Activated CD4-positive, alpha-beta T cell treated with anti-CD3 and anti-CD28 coated beads, Interleukin-2, amount 50 U/mL, for 4 hours (primary cell): ENCODE data around the gene LIN9.
A peak's percentile ranks its signal among the peaks of the same experiment; 100 is the strongest.

Source experiments
- DNase-seq, 2 experiments: peaks; one replicate each; pipeline ENCODE4 v3.0.0-alpha.2; 2020

LIN9 gene

DNA sequence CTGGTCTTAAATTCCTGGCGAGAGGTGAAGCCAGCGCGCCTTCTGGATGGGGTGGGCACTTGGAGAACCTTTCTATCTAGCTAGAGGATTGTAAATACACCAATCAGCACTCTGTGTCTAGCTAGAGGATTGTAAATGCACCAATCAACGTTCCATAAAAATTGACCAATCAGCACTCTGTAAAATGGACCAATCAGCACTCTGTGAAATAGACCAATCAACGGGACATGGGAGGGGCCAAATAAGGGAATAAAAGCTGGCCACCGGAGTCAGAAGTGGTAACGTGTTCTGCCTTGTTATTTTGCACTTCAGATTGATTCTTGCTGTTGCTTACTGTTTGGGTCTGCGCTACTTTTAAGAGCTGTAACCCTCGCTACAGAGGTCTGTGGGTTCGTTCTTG lies 12.0 kb upstream of the LIN9 start:
- DNase-seq: no peak

DNA sequence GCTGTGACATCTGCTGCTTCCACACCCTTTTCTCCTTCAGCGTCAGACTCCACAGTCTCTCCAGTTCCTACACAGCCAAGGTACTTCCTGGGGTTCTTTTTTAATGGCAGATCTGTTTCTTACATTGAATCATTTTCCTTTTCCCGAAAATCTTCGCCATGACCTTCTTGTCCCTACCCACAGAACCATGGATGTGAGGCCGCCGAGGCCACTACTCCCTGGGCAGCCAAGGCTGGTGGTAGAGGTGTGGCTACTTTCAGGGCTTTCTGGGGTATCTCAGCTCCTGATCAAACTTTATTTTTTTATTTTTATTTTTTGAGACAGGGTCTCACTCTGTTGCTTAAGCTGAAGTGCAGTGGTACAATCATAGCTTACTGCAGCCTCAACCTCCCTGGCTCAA lies 9.5 kb upstream of the LIN9 start:
- DNase-seq: no peak

DNA sequence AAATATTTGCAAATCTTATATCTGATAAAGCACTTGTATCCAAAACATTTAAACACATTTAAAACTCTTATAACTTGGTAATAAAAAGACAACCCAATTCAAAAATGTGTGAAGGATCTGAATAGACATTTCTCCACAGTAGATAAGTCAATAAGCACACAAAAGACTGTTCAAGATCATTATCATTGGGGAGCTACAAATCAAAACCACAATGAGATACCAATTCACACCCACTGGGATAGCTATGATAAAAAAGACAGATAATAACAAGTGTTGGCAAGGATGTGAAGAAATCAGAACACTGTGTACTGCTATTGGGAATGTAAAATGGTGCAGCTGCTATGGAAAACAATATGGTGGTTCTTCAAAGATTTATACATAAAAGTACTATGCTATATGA lies 5.1 kb upstream of the LIN9 start:
- no peak for DNase-seq

DNA sequence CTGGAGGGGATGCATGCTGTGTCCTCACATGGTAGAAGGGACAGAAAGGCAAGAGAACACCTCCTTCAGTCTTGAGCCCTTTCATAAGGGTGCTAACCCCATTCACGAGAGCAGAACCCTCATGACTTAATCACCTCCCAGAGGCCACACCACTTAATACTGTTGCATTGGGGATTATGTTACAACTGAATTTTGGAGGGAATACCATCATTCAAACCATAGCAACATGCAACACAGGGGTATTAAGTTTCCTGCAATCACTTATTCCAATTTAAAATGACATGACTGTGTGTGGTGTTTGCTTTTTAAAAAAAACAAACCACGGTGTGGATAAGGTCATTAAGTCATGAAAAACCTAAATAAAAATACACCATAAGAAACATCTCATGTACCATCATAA lies 3.1 kb upstream of the LIN9 start:
- DNase-seq: no peak

DNA sequence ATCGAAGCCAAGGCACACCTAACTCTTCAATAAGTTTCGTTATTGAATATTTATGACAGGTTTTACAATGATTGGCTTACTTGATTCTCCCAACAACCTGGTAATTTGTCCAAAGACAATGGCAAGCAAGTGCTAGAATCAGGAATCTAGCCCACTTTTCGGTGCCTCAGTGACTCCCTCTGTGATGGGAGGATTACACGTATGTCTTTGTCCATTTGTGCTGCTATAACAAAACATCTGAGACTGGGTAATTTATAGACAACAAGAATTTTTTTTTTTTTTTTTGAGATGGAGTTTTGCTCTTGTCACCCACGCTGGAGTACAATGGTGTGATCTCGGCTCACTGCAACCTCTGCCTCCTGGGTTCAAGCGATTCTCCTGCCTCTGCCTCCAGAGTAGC lies 2.4 kb upstream of the LIN9 start:
- no peak for DNase-seq

DNA sequence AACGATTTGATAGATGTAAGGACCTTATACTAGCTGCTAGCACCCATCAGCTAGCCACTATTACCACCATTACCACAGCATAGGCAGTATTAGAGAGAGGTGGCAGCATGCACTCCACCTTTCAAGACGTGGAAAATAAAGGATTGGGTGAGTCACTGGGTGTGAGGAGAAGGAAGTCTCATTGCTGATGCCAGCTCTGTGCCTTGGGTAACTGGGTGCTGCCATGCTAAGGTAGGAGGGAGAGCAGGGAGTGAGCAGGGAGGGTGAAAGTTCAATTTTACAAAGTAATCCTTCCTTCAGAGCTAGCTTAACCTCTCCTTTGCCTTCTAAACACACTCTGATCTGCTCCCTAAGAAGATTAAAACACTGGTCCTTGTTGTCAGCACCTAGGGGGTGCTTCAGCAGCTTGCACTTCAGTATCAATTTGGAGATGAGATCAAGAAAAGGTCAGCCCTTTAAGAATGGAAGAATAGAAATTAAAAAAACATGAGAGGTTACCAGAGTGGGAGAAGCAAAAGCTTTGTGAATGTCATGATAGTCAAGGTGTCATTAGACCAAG lies 1.8 kb upstream of the LIN9 start:
- no peak for DNase-seq

DNA sequence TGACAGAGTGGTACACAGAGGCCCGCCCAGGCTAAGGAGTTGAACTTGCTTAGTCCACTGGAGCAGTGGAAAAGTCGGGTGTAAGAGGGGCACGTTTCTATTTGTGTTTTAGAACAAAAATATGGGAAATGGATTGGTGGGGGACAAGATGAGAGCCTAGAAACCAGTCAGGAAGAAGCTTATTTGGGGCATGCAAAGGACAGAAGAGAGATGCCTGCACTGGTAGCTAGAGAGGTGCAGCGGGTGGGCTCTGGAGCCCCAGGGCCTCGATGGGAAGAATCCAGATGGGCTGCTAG lies 1.2 kb upstream of the LIN9 start:
- no peak for DNase-seq

DNA sequence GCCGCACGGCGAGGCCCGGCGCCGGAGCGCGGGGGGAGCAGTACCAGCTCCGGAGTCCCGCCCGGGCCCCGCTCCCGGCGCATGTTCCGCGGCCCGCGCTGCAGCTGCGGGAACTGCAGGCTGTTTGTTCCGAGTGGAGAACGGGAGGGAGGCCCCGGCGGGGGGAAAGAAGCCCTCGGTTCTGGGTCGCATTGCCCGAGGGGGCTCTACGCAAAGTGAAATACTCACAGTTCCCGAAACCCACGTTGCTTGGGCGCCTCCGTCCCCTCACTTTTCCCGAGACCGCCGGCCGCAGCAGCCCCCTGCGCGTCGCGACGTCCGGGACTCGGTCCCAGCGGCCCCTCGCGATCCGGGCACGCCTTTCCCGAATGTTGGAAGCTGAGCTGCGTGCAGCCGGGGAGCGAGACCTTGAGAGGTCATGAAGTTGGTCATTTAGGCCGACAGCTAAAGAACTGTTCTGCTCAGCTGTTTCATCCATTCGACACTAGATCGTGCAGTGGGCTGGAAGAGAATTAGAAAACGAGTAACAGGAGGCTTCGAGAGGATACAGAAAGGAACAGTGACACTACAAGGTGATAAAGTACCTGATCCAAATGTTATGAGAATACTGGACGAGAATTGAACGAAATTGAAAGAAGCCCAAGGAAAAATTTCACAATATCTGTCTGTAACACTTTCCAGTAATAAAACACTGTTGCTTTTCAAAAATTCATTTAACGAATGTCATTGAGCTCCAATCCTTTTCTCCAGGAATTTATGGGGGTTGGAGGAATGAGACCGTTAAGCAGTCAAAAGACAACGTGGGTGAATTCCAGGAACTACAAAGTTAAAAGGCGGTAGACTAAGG lies 657 bp upstream of the LIN9 start:
- no peak for DNase-seq

DNA sequence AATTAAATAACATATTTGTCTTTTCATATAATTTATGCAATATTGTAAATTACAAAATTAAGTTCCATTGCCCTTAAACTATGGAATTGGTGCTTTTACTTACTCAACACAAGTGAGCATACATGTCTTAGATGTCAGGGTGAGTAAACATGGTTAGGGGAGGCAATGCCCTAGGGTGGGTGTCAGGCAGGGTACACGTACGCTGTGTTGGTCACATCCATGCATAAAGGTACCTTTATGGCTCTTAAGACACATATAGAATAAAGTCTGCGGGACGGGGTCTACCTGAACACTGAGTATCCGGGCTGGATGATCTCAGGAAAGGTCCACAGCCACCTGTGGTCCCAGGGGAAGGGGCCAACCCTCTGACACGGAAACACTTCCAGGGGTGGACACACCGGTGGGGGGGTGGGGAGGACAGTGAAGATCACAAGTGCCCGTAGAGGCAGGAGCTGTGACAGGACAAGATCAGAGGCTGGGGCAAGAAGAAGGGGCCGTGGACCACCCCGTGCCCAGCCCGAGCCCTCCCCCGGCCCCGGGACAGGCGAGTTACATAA lies 720 bp downstream of the LIN9 start:
- peak in 1 of 2 experiments; percentile 4 for DNase-seq

DNA sequence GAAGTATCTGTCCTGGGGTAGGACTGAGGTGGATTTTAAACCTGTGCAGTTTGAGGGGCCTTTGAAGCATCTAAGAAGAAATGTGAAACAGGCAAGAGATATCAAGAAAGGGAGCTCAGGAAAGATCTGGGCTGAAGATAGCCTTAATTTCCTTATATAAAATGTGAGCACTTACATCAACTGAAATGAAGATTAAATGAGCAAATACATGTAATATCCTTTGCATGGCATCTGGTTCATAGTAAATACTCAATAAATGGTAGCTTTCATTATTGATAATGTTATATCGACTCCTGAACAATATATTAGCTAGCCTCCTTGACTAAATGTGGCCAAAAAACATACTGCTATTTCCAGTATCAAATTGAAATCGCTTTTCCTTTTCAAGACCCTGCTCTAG lies 2.5 kb downstream of the LIN9 start:
- DNase-seq: no peak

DNA sequence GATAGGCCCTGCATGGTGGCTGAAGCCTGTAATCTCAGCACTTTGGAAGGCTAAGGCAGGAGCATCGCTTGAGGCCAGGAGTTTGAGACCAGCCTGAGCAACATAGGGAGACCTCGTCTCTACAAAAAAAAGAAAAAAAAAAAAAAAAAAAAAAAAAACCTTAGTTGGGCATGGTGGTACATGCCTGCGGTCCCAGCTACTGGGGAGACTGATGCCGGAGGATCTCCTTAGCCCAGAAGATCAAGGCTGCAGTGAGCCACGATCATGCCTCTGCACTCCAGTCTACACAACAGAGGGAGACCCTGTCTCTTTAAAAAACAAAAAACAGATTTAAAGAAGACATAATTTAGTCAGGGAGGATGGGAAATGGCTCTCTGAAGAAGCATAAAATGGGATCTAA lies 3.8 kb downstream of the LIN9 start:
- no peak for DNase-seq

DNA sequence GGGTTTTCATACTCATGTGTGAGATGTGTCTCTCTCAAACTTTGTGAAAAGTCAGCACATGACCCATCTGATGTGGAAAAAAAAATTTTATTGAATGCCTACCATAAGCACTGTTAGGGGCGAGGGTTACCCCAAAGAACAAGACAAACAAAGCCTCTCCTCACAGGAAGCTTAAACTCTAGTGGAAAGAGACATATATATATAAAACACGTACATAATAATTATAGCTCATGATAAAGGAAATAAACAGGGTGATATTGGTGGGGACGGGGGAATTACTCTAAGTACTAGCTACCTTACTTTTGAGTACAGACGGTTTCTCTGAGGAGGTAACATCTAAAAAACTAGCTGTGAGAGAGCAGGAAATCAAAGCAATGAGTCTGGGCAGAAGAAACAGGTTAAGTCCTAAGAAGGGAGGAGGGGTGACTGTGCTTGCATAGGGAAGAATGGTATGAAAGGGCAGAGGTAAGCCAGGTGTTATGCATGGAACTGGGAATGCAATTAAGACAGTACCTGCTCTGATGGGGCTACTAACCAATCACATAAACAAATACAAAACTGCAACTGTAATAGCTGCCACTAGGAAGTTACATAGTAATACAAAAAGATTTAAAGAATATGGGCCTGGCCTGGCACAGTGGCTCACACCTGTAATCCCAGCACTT lies 4.5 kb downstream of the LIN9 start:
- no peak for DNase-seq

DNA sequence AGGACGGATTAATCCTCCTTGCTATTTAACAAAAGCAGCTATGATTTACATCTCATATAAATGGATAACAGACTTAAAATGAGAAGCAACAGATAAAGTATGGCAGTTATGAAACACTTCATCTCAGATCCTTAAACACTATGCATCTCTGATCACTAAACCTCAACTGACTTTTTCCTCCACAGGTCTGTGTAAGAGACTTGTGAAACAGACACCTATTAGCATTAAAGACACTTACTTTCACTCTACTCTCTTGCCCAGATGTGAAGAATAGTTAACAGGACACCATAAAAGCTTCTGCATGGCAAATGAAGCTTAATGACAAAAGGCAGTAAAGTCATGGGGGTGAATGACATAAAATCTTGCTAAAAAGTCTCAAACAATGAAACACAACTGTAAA lies 6.2 kb downstream of the LIN9 start:
- DNase-seq: no peak

DNA sequence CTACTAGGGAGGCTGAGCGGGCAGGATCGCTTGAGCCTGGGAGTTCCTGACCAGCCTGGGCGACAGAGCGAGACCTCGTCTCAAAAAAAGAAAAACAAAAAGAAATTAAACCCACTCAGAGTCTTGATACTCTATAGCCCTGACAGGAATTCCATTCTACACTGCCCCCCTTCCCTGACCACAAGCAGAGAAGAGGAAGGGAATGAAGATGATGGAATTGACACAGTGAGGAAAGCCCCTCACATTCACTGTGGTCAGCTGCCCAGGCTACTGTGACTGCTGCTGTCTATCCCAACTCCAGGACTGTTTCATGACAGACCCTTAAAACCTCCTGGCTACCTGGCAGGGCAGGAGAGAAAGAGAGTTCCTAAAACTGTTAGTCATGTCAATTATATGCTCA lies 12.1 kb downstream of the LIN9 start:
- no peak for DNase-seq

DNA sequence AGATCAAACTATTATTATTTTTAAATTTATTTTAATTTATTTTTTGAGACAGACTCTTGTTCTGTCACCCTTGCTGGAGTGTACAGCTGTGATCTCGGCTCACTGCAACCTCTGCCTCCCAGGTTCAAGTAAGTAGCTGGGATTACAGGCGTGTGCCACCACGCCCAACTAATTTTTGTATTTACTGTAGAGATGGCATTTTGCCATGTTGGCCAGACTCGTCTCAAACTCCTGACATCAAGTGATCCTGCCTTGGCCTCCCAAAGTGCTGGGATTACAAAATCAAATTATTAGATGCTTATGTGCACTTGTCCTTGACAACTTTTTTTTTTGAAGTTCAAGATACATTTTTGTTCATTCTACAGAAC lies 15.4 kb downstream of the LIN9 start:
- DNase-seq: no peak

DNA sequence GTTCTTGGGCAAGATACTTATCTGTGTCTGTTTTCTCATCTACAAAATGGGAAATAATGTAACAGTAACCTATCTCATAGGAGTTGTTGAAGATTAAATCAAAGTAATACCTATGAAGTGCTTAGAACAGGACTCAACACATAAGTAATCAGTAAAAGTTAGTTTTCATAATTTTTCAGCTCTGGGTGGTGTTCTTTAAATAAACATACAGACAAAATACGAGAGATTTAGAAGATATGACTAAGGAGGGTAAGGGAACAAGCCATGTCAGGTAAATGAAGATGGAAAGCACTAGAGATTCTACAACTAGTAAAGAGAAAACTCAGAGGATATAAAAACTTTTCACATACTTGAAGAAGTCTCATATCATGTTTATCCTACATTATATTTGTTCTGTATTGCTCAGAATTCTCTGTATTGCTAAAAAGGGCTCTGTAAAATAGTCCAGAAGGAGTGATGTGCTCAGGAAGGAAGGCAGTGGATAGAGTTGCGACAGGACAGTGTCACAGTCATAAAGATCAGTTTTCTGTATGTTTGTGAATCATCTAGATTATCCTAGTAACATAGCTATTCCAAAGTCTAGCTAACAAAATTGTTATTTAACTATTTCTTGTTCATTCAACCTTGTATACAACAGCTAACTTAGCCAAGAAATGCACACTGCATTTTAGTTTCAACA lies 16.0 kb downstream of the LIN9 start:
- DNase-seq: no peak

DNA sequence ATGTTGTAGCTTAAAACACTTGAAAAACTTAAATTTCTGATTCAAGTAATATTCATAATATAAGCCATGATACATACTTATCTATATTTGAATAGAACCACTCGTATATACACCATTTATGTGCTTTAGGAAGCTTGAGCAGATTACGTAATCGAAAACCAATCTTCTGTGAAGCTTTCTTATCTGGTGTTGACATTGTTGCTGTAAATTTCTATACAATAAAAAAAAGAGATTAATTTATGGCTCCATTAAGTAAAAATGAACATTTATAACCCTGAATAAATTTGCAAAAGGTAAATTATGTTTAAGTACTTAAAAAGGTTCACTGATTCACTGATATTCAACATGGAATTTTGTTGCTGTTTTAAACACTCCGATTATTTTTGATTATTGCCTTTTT lies 21.4 kb downstream of the LIN9 start:
- no peak for DNase-seq

DNA sequence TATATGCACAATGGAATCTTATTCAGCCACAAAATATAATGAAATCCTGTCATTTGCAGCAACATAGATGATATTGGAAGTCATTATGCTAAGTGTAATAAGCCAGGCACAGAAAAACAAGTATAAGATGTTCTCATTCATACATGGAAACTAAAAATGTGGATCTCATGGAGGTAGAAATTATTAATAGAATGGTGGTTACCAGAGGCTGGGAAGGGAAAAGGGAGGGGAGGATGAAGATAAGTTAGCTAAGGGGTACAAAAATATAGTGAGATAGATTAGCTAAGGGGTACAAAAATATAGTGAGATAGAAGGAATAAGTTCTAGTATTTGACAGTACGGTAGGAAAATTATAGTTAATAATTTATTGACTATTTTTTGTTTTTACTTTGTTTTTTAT lies 27.9 kb downstream of the LIN9 start:
- DNase-seq: no peak

DNA sequence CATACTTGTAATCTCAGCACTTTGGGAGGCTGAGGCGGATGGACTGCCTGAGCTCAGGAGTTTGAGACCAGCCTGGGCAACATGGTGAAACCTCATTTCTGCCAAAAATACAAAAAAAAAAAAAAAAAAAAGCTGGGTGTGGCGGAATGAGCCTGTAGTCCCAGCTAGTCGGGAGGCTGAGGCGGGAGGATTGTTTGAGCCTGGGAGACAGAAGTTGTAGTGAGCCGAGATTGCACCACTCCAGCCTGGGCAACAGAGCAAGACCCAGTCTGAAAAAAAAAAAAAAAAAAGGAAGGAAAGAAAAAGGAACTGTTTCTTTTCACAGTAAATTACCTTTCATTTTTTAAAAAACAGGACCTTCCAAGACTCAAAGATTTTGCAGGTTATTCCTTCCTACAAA lies 29.5 kb downstream of the LIN9 start:
- no peak for DNase-seq

DNA sequence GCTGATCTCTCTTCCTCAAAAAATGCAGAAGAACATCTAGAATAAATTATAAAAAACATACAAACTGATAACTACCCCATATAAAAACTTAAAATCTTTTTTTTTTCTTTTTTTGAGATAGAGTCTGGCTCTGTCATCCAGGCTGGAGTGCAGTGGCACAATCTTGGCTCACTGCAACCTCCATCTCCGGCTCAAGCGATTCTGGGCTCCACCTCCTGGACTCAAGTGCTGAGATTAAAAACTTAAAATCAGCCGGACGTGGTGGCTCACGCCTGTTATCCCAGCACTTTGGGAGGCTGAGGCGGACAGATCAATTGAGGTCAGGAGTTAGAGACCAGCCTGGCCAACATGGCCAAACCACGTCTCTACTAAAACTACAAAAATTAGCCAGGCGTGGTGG lies 31.1 kb downstream of the LIN9 start:
- DNase-seq: no peak

DNA sequence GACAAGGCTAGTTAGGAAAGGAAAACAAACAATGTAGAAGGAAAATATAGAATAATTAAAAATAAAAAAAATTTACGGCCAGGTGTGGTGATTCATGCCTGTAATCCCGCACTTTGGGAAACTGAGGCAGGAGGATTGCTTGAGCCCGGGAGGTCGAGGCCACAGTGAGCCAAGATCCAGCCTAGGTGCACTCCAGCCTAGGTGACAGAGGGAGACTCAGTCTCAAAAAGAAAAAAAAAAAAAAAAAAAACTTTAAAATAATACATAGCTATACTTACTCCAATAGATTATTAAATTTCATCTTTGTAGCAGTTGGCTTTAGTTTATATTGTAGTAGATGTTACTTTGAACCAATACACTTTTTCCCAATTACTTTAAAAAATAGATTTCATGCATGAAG lies 32.0 kb downstream of the LIN9 start:
- DNase-seq: no peak

DNA sequence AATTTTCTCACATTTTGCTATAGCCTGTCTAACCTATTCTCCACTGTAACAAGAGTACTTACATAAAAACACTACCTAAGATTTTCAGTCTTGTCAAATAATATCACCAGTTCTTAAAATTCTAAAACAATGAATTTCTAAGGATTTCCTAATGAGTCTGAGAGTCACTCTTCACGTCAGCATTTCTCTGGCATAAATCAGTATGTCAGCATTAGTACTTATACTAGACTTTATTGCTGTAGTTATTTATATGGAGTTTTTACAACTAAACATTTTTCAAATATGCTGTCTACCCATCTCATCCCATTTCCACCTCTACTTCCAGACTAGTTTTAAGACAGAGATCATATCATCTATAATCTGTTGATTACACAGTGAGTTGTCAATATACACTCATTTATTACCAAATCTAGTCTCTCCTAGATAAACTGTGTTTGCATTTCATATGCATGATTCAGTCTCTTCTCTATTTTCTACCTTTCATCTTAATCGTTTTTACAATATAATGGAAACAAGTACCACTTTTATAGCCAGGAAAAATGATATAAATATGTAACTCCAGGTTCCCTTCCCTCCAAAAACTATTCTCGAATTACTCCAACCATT lies 32.8 kb downstream of the LIN9 start:
- DNase-seq: no peak

DNA sequence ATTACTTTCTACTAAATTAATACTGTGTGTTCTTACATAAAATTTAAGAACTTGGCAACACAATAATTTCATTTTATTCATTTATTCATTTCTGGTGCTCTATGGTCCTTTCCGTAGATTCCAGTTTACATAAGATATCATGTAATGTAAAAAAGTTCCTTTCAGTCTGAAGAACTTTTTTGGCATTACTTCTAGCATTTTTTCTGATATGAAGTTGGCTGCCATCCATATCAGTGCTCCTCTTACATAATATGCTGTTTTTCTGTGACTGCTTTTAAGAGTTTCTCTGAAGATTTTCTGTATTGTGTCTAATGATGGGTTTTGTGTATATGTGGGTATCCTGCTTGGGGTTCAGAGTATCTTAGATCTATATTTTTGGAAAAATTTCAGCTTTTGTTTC lies 34.8 kb downstream of the LIN9 start:
- no peak for DNase-seq
